ENCODE measurements around the gene OLFM4.

The OLFM4 gene

GRCh38 chr13:52997951-52998876, 30.4 kb upstream of the OLFM4 start:
- H3K27me3 ChIP-seq (replicated peaks; ENCODE audit: control insufficient read depth, insufficient read depth, low read length), result peaks cover 1% of the 10 kb centered on the region; the same call in 1 of the 2 replicates
- DNase-seq (ENCODE audit: extremely low read depth, insufficient read length), result no peak
- no peak for TF ChIP-seq CTCF (IDR thresholded peaks at IDR 0.05; ENCODE audit: insufficient read depth, low read length, poor library complexity, severe bottlenecking)
- no peaks in the 10 kb centered on the region for H3K36me3 ChIP-seq (ENCODE audit: control insufficient read depth, insufficient read depth, low read length)
- no peak overlapping the region for H3K4me3 ChIP-seq (replicated peaks; ENCODE audit: low read depth, low read length)

GRCh38 chr13:52999093-52999696, 29.4 kb upstream of the OLFM4 start:
- no peak for DNase-seq (ENCODE audit: extremely low read depth, insufficient read length)
- TF ChIP-seq CTCF (IDR thresholded peaks at IDR 0.05; ENCODE audit: insufficient read depth, low read length, poor library complexity, severe bottlenecking), result no peak
- Histone ChIP-seq H3K27me3 (replicated peaks; ENCODE audit: control insufficient read depth, insufficient read depth, low read length) (peaks cover 1% of the 10 kb centered on the region; the same call in 1 of the 2 replicates), H3K4me3 (replicated peaks; ENCODE audit: low read depth, low read length) (no peak overlapping the region), H3K36me3 (ENCODE audit: control insufficient read depth, insufficient read depth, low read length) (no peaks in the 10 kb centered on the region)

- H3K27me3 ChIP-seq (replicated peaks; ENCODE audit: control insufficient read depth, insufficient read depth, low read length), result no peaks in the 10 kb centered on the region
- no peak overlapping the region for H3K4me3 ChIP-seq (replicated peaks; ENCODE audit: low read depth, low read length)
- H3K36me3 ChIP-seq (ENCODE audit: control insufficient read depth, insufficient read depth, low read length), result no peaks in the 10 kb centered on the region
- no peak for TF ChIP-seq CTCF (IDR thresholded peaks at IDR 0.05; ENCODE audit: insufficient read depth, low read length, poor library complexity, severe bottlenecking)
- no peak for DNase-seq (ENCODE audit: extremely low read depth, insufficient read length)
Measured at GRCh38 chr13:53001444-53002225, 27.0 kb upstream of the OLFM4 start.

GRCh38 chr13:53004573-53004972, 24.0 kb upstream of the OLFM4 start:
- Histone ChIP-seq H3K4me3 (replicated peaks; ENCODE audit: low read depth, low read length) (no peak overlapping the region), H3K27me3 (replicated peaks; ENCODE audit: control insufficient read depth, insufficient read depth, low read length) (no peaks in the 10 kb centered on the region), H3K36me3 (ENCODE audit: control insufficient read depth, insufficient read depth, low read length) (no peaks in the 10 kb centered on the region)
- no peak for DNase-seq (ENCODE audit: extremely low read depth, insufficient read length)
- TF ChIP-seq CTCF (IDR thresholded peaks at IDR 0.05; ENCODE audit: insufficient read depth, low read length, poor library complexity, severe bottlenecking), result no peak

GRCh38 chr13:53005626-53006025, 23.0 kb upstream of the OLFM4 start:
- Histone ChIP-seq H3K36me3 (ENCODE audit: control insufficient read depth, insufficient read depth, low read length) (no peaks in the 10 kb centered on the region), H3K27me3 (replicated peaks; ENCODE audit: control insufficient read depth, insufficient read depth, low read length) (no peaks in the 10 kb centered on the region), H3K4me3 (replicated peaks; ENCODE audit: low read depth, low read length) (no peak overlapping the region)
- TF ChIP-seq CTCF (IDR thresholded peaks at IDR 0.05; ENCODE audit: insufficient read depth, low read length, poor library complexity, severe bottlenecking), result no peak
- no peak for DNase-seq (ENCODE audit: extremely low read depth, insufficient read length)

All from GM06990 (cell line).